SU-DHL-6 (cell line): ENCODE results near the gene PSMC3.
A peak's percentile ranks its signal among the peaks of the same experiment; 100 is the strongest.

ENCODE experiments used
- H2AFZ ChIP-seq: fragments of 200-600 bp; sonication (generic); 2 replicates; pipeline ENCODE4 v1.6.1; 2014; ENCODE audit warnings: low read depth, mild to moderate bottlenecking, moderate library complexity, mixed read lengths, antibody characterized with exemption, low read length; ENCODE audit not compliant: severe bottlenecking
- H3F3A ChIP-seq: fragments of 200-600 bp; shearing (Covaris generic); 2 replicates; pipeline ENCODE4 v1.6.0; 2016; ENCODE audit warnings: antibody characterized with exemption, mild to moderate bottlenecking; ENCODE audit not compliant: insufficient read depth
- H3K27ac ChIP-seq: fragments of 200-600 bp; sonication (generic); 2 replicates; pipeline ENCODE4 v1.5.1; 2016; ENCODE audit warnings: low read depth, mild to moderate bottlenecking, low read length, moderate library complexity, mixed read lengths
- H3K27me3 ChIP-seq: fragments of 200-600 bp; sonication (generic), shearing (Covaris generic); 2 replicates; pipeline ENCODE4 v1.6.0; 2014; ENCODE audit warnings: mild to moderate bottlenecking, low read length
- H3K36me3 ChIP-seq: fragments of 200-600 bp; sonication (generic); 2 replicates; pipeline ENCODE4 v1.6.1; 2014; ENCODE audit warnings: mild to moderate bottlenecking, low read length, mixed read lengths
- H3K4me2 ChIP-seq: fragments of 300-600, 200-600 bp; shearing (Covaris generic), sonication (generic); 2 replicates; pipeline ENCODE4 v1.6.0; 2014; ENCODE audit warnings: low read length, low read depth, mild to moderate bottlenecking; ENCODE audit not compliant: poor library complexity, severe bottlenecking
- H3K4me3 ChIP-seq: fragments of 200-600 bp; sonication (generic); 2 replicates; pipeline ENCODE4 v1.5.1; 2014; ENCODE audit warnings: antibody characterized with exemption, low read length, mild to moderate bottlenecking, mixed read lengths; ENCODE audit not compliant: insufficient read depth, poor library complexity, severe bottlenecking
- H3K79me2 ChIP-seq: fragments of 200-600 bp; sonication (generic); 2 replicates; pipeline ENCODE4 v1.6.1; 2014; ENCODE audit warnings: mild to moderate bottlenecking, low read length, moderate library complexity; ENCODE audit not compliant: insufficient read depth
- H3K9ac ChIP-seq: fragments of 200-600 bp; sonication (generic); 2 replicates; pipeline ENCODE4 v1.7.0; 2014; ENCODE audit warnings: mild to moderate bottlenecking, low read length
- H3K9me2 ChIP-seq: fragments of 200-600 bp; sonication (generic); replicated peaks from 2 replicates; pipeline ENCODE4 v1.6.1; 2014; ENCODE audit warnings: low read length; ENCODE audit not compliant: insufficient read depth
- H3K9me3 ChIP-seq: fragments of 200-600 bp; sonication (generic); 2 replicates; pipeline ENCODE4 v1.6.1; 2014; ENCODE audit warnings: low read length, mixed read lengths; ENCODE audit not compliant: insufficient read depth
- H4K20me1 ChIP-seq: fragments of 200-600 bp; sonication (generic); 2 replicates; pipeline ENCODE4 v1.6.1; 2014; ENCODE audit warnings: low read depth, mild to moderate bottlenecking, antibody characterized with exemption, low read length, moderate library complexity, mixed read lengths
- CTCF ChIP-seq: fragments of 200-600 bp; sonication (generic); IDR thresholded peaks from one replicate; pipeline ENCODE4 v1.5.1; 2017; ENCODE audit warnings: antibody characterized with exemption, mild to moderate bottlenecking, low read length, moderate library complexity; ENCODE audit not compliant: insufficient read depth, poor library complexity, severe bottlenecking
- EZH2phosphoT487 ChIP-seq: fragments of 200-600 bp; sonication (generic), shearing (Covaris generic); conservative IDR thresholded peaks from 2 replicates; pipeline ENCODE4 v1.6.1; 2018; ENCODE audit warnings: mild to moderate bottlenecking, antibody characterized with exemption, low read length, moderate library complexity, mixed read lengths

The PSMC3 gene

GRCh38 chr11:47407746-47408590 is 18.3 kb downstream of the PSMC3 start, which contains the start of gene SLC39A13:
SLC39A13 (plus strand) TSS chr11:47408590; CDS start chr11:47410095, 1,505 bp downstream.
- H3K36me3 ChIP-seq = no peaks in the 10 kb centered on the region
- H3K79me2 ChIP-seq = no peaks in the 10 kb centered on the region
- H3K27me3 ChIP-seq = no peaks in the 10 kb centered on the region
- peak within 1 kb of the TSS; percentile 92 for H3K4me2 ChIP-seq
- H3K9me3 ChIP-seq = no peaks in the 10 kb centered on the region
- H3K4me3 ChIP-seq = peak within 1 kb of the TSS; percentile 67
- H4K20me1 ChIP-seq = no peaks in the 10 kb centered on the region
- TF ChIP-seq EZH2phosphoT487 (no peak), CTCF (peak; percentile 88)
- H3K9me2 ChIP-seq = no peaks in the 10 kb centered on the region
- peak within 1 kb of the TSS; percentile 75 for H3K9ac ChIP-seq
- peak within 1 kb of the TSS; percentile 82 for H3K27ac ChIP-seq
- peak within 1 kb of the TSS; percentile 92 for H2AFZ ChIP-seq
- H3F3A ChIP-seq = peaks cover 28% of the 10 kb centered on the region

GRCh38 chr11:47406896-47407745 is 19.1 kb downstream of the PSMC3 start:
- Histone ChIP-seq H4K20me1 (no peaks in the 10 kb centered on the region), H3K9me3 (no peaks in the 10 kb centered on the region), H2AFZ (peak overlapping the region; percentile 36), H3K27ac (peak overlapping the region; percentile 82), H3K36me3 (no peaks in the 10 kb centered on the region), H3K9me2 (no peaks in the 10 kb centered on the region), H3K79me2 (no peaks in the 10 kb centered on the region), H3K4me3 (peak overlapping the region; percentile 67), H3F3A (peaks cover 28% of the 10 kb centered on the region), H3K9ac (peak overlapping the region; percentile 68), H3K27me3 (no peaks in the 10 kb centered on the region), H3K4me2 (peak overlapping the region; percentile 89)
- TF ChIP-seq EZH2phosphoT487 (no peak), CTCF (no peak)

- H2AFZ ChIP-seq = no peak overlapping the region
- H3K9me3 ChIP-seq = no peaks in the 10 kb centered on the region
- no peak overlapping the region for H3K4me2 ChIP-seq
- H3K27me3 ChIP-seq = no peaks in the 10 kb centered on the region
- TF ChIP-seq CTCF = no peak
- TF ChIP-seq EZH2phosphoT487 = no peak
- H4K20me1 ChIP-seq = no peaks in the 10 kb centered on the region
- no peak overlapping the region for H3K9ac ChIP-seq
- no peak overlapping the region for H3K27ac ChIP-seq
- no peak overlapping the region for H3K4me3 ChIP-seq
- H3K36me3 ChIP-seq = no peaks in the 10 kb centered on the region
- H3K79me2 ChIP-seq = no peaks in the 10 kb centered on the region
- no peaks in the 10 kb centered on the region for H3K9me2 ChIP-seq
- H3F3A ChIP-seq = peaks cover 49% of the 10 kb centered on the region
Measured at GRCh38 chr11:47403571-47403970, 22.7 kb downstream of the PSMC3 start.
